Fibroblast of lung (primary cell): ENCODE results near the gene ANKS1A. TPM values are rescaled to one million over a fixed set of nuclear protein-coding genes. Genes with fewer than 3 reads are reported as not detected.

Source experiments
- DNase-seq, 2 donors: peaks; one replicate each; pipeline versions ENCODE4 v3.0.0 to v3.0.0-alpha.2; 2010; ENCODE audit warnings: low read depth in 2 of 2
- H2AFZ ChIP-seq: 2 replicates; pipeline ENCODE4 v1.5.1; 2012; ENCODE audit warnings: low read length, control low read depth, inconsistent platforms
- H3K27ac ChIP-seq: 2 replicates; pipeline ENCODE4 v1.5.1; 2011; ENCODE audit warnings: low read length, control low read depth; ENCODE audit not compliant: insufficient read depth
- H3K27me3 ChIP-seq: 2 replicates; pipeline ENCODE4 v1.5.1; 2011; ENCODE audit warnings: mild to moderate bottlenecking, low read length; ENCODE audit not compliant: control insufficient read depth, insufficient read depth
- H3K36me3 ChIP-seq: 2 replicates; pipeline ENCODE4 v1.5.1; 2011; ENCODE audit warnings: low read length; ENCODE audit not compliant: control insufficient read depth, insufficient read depth
- H3K4me1 ChIP-seq: 2 replicates; pipeline ENCODE4 v1.5.1; 2011; ENCODE audit warnings: low read length; ENCODE audit not compliant: control insufficient read depth, insufficient read depth; ENCODE audit errors: extremely low read depth
- H3K4me2 ChIP-seq: 2 replicates; pipeline ENCODE4 v1.5.1; 2011; ENCODE audit warnings: low read length, control low read depth; ENCODE audit not compliant: insufficient read depth; ENCODE audit errors: extremely low read depth
- H3K4me3 ChIP-seq, 4 experiments: fragments of 200-600 bp in 1 of 4; sonication (generic) in 1 of 4; replicated peaks in 1 of 4; 2 replicates each; pipeline ENCODE4 v1.5.1; 2011 to 2016; ENCODE audit warnings: low read length in 4 of 4, low read depth in 3 of 4, mild to moderate bottlenecking in 3 of 4, control low read depth in 2 of 4, inconsistent platforms in 1 of 4, mixed read lengths in 1 of 4; ENCODE audit not compliant: insufficient read depth in 1 of 4; ENCODE audit errors: control extremely low read depth in 1 of 4
- H3K79me2 ChIP-seq: 2 replicates; pipeline ENCODE4 v1.5.1; 2012; ENCODE audit warnings: mild to moderate bottlenecking, low read length, inconsistent platforms; ENCODE audit not compliant: control insufficient read depth, insufficient read depth
- H3K9ac ChIP-seq: 2 replicates; pipeline ENCODE4 v1.5.1; 2011; ENCODE audit warnings: mild to moderate bottlenecking, low read length, control low read depth; ENCODE audit not compliant: insufficient read depth
- H3K9me3 ChIP-seq: 2 replicates; pipeline ENCODE4 v1.5.1; 2012; ENCODE audit warnings: low read depth, low read length; ENCODE audit not compliant: control insufficient read depth, insufficient read depth
- H4K20me1 ChIP-seq: 2 replicates; pipeline ENCODE4 v1.5.1; 2011; ENCODE audit warnings: low read length; ENCODE audit not compliant: control insufficient read depth, insufficient read depth; ENCODE audit errors: extremely low read depth
- EZH2 ChIP-seq: IDR thresholded peaks from 2 replicates; pipeline ENCODE4 v1.5.1; 2012; ENCODE audit warnings: low read length, control low read depth, mild to moderate bottlenecking; ENCODE audit errors: missing control alignments
- polyA plus RNA-seq, 2 donors: library from polyadenylated mRNA; depleted of rRNA in 1 of 2; stranded (reverse) in 1 of 2; unstranded in 1 of 2; fragments of >200 nt; gene quantifications; 2 replicates each; pipeline ENCODE4 v1.2.1, GENCODE V29; 2011 to 2012; ENCODE audit warnings: missing spikeins in 1 of 2
- total RNA-seq: library from RNA; depleted of rRNA; stranded (reverse); fragments of >200 nt; gene quantifications from 2 replicates; pipeline ENCODE4 v1.2.1, GENCODE V29; 2014
- TF ChIP-seq, protein P1 (sequence below), 2 donors: IDR thresholded peaks in 1 of 2; conservative IDR thresholded peaks in 1 of 2; 1 replicate in 1 of 2; 2 replicates in 1 of 2; pipeline ENCODE4 v1.5.1; 2011 to 2012; ENCODE audit warnings: low read length in 2 of 2, control low read depth in 1 of 2, inconsistent platforms in 1 of 2, low read depth in 1 of 2, mild to moderate bottlenecking in 1 of 2

The ANKS1A gene
- total and polyA plus RNA-seq, 2 donors (not counting 1 experiment from before 2014, with no cell fraction given) = 3.6 to 7.8 TPM

DNA sequence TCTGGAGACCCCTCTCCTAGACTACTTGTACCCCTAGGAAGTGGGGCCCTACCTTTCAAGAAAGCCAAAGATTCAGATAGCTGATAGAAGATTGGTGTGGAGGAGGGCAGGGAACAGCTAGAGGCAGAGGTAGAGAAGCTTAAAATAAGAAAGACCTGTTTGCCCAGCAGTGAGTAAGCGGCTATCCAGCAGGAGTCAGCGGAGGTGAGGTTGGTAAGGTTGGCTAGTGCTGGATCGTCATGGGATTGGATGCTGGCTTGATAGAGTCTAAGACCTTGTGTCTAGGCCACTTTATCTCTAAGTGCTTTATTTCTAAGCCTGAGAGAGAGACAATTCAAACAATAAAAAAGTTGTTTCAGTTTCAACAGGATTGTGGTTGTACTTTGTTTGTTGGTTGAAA, 19.1 kb downstream of the ANKS1A start:
- no peak for DNase-seq
- H3K27me3 ChIP-seq = no peaks in the 10 kb centered on the region
- H3K9me3 ChIP-seq = no peaks in the 10 kb centered on the region
- no peak overlapping the region for H2AFZ ChIP-seq
- TF ChIP-seq EZH2 = no peak
- TF ChIP-seq, protein P1, sequence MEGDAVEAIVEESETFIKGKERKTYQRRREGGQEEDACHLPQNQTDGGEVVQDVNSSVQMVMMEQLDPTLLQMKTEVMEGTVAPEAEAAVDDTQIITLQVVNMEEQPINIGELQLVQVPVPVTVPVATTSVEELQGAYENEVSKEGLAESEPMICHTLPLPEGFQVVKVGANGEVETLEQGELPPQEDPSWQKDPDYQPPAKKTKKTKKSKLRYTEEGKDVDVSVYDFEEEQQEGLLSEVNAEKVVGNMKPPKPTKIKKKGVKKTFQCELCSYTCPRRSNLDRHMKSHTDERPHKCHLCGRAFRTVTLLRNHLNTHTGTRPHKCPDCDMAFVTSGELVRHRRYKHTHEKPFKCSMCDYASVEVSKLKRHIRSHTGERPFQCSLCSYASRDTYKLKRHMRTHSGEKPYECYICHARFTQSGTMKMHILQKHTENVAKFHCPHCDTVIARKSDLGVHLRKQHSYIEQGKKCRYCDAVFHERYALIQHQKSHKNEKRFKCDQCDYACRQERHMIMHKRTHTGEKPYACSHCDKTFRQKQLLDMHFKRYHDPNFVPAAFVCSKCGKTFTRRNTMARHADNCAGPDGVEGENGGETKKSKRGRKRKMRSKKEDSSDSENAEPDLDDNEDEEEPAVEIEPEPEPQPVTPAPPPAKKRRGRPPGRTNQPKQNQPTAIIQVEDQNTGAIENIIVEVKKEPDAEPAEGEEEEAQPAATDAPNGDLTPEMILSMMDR (conservative IDR thresholded peaks at IDR 0.05 in 1 of 2, IDR thresholded peaks at IDR 0.05 in 1 of 2; ENCODE audit: low read depth in 1 of 2, low read length in 2 of 2) = no peak
- no peaks in the 10 kb centered on the region for H3K4me1 ChIP-seq
- H3K9ac ChIP-seq = no peak overlapping the region
- H3K4me3 ChIP-seq = no peak overlapping the region
- H4K20me1 ChIP-seq = no peaks in the 10 kb centered on the region
- H3K4me2 ChIP-seq = no peak overlapping the region
- H3K79me2 ChIP-seq = no peaks in the 10 kb centered on the region
- H3K27ac ChIP-seq = no peak overlapping the region
- no peaks in the 10 kb centered on the region for H3K36me3 ChIP-seq

DNA sequence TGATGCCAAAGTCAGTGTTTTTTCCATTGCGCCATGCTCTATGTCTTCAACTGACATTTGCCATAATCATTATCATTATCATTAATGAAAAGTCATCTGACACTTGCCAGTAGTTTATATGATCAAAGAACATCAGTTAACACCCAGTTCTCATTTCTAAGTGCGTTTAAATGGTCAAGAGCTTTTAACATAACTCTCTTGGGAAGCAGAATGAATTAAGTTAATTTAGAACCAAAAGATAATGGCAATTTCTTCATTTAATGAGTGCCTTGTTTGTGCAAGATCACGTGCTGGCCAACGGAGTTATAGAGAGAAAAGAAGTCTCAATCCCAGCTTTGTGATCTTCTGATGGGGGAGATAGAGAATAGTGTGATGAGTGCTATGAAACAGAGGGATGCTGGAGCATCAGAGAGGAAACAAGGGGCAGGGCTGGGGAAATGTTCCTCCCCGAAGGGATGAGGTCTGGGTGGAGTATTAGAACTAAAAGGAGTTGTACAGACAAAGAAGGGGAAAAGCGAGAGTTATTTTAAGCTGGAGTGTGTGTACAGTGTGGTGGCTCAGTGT, 20.3 kb downstream of the ANKS1A start:
- H3K9ac ChIP-seq = no peak overlapping the region
- no peaks in the 10 kb centered on the region for H3K9me3 ChIP-seq
- H3K36me3 ChIP-seq = no peaks in the 10 kb centered on the region
- H3K4me2 ChIP-seq = no peak overlapping the region
- no peak overlapping the region for H3K4me3 ChIP-seq
- TF ChIP-seq, protein P1 (conservative IDR thresholded peaks at IDR 0.05 in 1 of 2, IDR thresholded peaks at IDR 0.05 in 1 of 2; ENCODE audit: low read depth in 1 of 2, low read length in 2 of 2) = no peak
- TF ChIP-seq EZH2 = no peak
- H3K27me3 ChIP-seq = no peaks in the 10 kb centered on the region
- no peak overlapping the region for H3K27ac ChIP-seq
- DNase-seq = no peak
- H3K79me2 ChIP-seq = no peaks in the 10 kb centered on the region
- H2AFZ ChIP-seq = no peak overlapping the region
- no peaks in the 10 kb centered on the region for H3K4me1 ChIP-seq
- no peaks in the 10 kb centered on the region for H4K20me1 ChIP-seq

DNA sequence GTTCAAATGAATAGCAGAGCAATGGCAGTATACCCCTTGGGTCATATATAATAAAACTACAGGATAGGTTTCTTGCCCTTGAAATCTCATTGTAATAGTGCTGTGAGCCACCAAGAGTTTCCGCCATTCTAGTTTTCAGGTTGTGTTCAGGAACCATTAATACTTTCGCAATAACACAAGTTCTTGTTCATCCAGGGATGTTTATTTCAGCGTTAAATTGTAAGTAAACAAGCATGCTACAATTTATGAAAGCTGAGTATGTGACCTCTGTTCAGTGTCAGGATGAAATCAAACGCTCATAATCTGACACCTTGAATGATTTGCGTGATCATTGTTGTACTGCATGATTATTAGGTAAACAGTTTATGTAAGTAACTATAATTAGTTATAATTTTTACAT, 22.8 kb downstream of the ANKS1A start:
- H2AFZ ChIP-seq = no peak overlapping the region
- no peaks in the 10 kb centered on the region for H3K4me1 ChIP-seq
- no peak for DNase-seq
- H3K27me3 ChIP-seq = no peaks in the 10 kb centered on the region
- H3K79me2 ChIP-seq = no peaks in the 10 kb centered on the region
- no peak overlapping the region for H3K4me2 ChIP-seq
- no peaks in the 10 kb centered on the region for H3K9me3 ChIP-seq
- no peaks in the 10 kb centered on the region for H4K20me1 ChIP-seq
- H3K27ac ChIP-seq = no peak overlapping the region
- H3K4me3 ChIP-seq = no peak overlapping the region
- H3K36me3 ChIP-seq = no peaks in the 10 kb centered on the region
- H3K9ac ChIP-seq = no peak overlapping the region
- TF ChIP-seq, protein P1 (conservative IDR thresholded peaks at IDR 0.05 in 1 of 2, IDR thresholded peaks at IDR 0.05 in 1 of 2; ENCODE audit: low read depth in 1 of 2, low read length in 2 of 2) = no peak
- no peak for TF ChIP-seq EZH2
